Measurements from ENCODE around the gene JADE2.

JADE2 gene

GRCh38 chr5:134568761-134569695 lies 43.6 kb downstream of the JADE2 start:
- TF ChIP-seq CTCF (IDR thresholded peaks at IDR 0.05; ENCODE audit: low read depth, low read length), result no peak
- no peak for DNase-seq (ENCODE audit: extremely low read depth, low read depth)

GRCh38 chr5:134569758-134570364 lies 44.4 kb downstream of the JADE2 start:
- no peak for DNase-seq (ENCODE audit: extremely low read depth, low read depth)
- TF ChIP-seq CTCF (IDR thresholded peaks at IDR 0.05; ENCODE audit: low read depth, low read length), result no peak

- DNase-seq (ENCODE audit: extremely low read depth, low read depth), result no peak
- TF ChIP-seq CTCF (IDR thresholded peaks at IDR 0.05; ENCODE audit: low read depth, low read length), result no peak
Observed at GRCh38 chr5:134570365-134570758, 44.9 kb downstream of the JADE2 start.

- DNase-seq (ENCODE audit: extremely low read depth, low read depth), result no peak
- TF ChIP-seq CTCF (IDR thresholded peaks at IDR 0.05; ENCODE audit: low read depth, low read length), result no peak
Observed at GRCh38 chr5:134570886-134571285, 45.4 kb downstream of the JADE2 start.

GRCh38 chr5:134571693-134572405 lies 46.4 kb downstream of the JADE2 start:
- DNase-seq (ENCODE audit: extremely low read depth, low read depth), result no peak
- TF ChIP-seq CTCF (IDR thresholded peaks at IDR 0.05; ENCODE audit: low read depth, low read length), result no peak

- TF ChIP-seq CTCF (IDR thresholded peaks at IDR 0.05; ENCODE audit: low read depth, low read length), result no peak
- no peak for DNase-seq (ENCODE audit: extremely low read depth, low read depth)
Observed at GRCh38 chr5:134572811-134573210, 47.3 kb downstream of the JADE2 start.

GRCh38 chr5:134574521-134574920 lies 49.1 kb downstream of the JADE2 start:
- TF ChIP-seq CTCF (IDR thresholded peaks at IDR 0.05; ENCODE audit: low read depth, low read length), result no peak; the same call in 1 of the 2 replicates
- no peak for DNase-seq (ENCODE audit: extremely low read depth, low read depth)
